Loucy (cell line): ENCODE measurements around the gene SPZ1.

Experiments used
- H2AFZ ChIP-seq: fragments of 200-600 bp; sonication (generic); 2 replicates; pipeline ENCODE4 v1.6.0; 2016; ENCODE audit warnings: antibody characterized with exemption, mild to moderate bottlenecking, low read length, moderate library complexity
- H3F3A ChIP-seq: fragments of 200-600 bp; 2 replicates; pipeline ENCODE4 v1.6.0; 2016; ENCODE audit warnings: antibody characterized with exemption, low read depth, mild to moderate bottlenecking
- H3K27me3 ChIP-seq: fragments of 200-600 bp; sonication (generic); 2 replicates; pipeline ENCODE4 v1.6.1; 2014; ENCODE audit warnings: low read length, mild to moderate bottlenecking; ENCODE audit not compliant: insufficient read depth, poor library complexity, severe bottlenecking
- H3K36me3 ChIP-seq: fragments of 200-600 bp; sonication (generic); 2 replicates; pipeline ENCODE4 v1.6.1; 2016; ENCODE audit warnings: low read length; ENCODE audit not compliant: insufficient read depth
- H3K4me1 ChIP-seq: fragments of 200-600 bp; sonication (generic); 2 replicates; pipeline ENCODE4 v1.5.1; 2014; ENCODE audit warnings: low read length, mild to moderate bottlenecking; ENCODE audit not compliant: insufficient read depth, poor library complexity, severe bottlenecking
- H3K4me2 ChIP-seq: fragments of 200-600 bp; sonication (generic); 2 replicates; pipeline ENCODE4 v1.6.0; 2014; ENCODE audit warnings: antibody characterized with exemption, low read length, low read depth, mild to moderate bottlenecking; ENCODE audit not compliant: poor library complexity, severe bottlenecking
- H3K4me3 ChIP-seq: fragments of 200-600 bp; sonication (generic); 2 replicates; pipeline ENCODE4 v1.5.1; 2014; ENCODE audit warnings: low read length, mild to moderate bottlenecking, mixed read lengths; ENCODE audit not compliant: poor library complexity, severe bottlenecking
- H3K79me2 ChIP-seq: fragments of 200-600 bp; sonication (generic); 2 replicates; pipeline ENCODE4 v1.6.1; 2014; ENCODE audit warnings: low read length; ENCODE audit not compliant: insufficient read depth
- H3K9ac ChIP-seq: fragments of 200-600 bp; sonication (generic); 2 replicates; pipeline ENCODE4 v1.6.0; 2014; ENCODE audit warnings: mild to moderate bottlenecking, low read depth, low read length, moderate library complexity; ENCODE audit not compliant: poor library complexity, severe bottlenecking
- H3K9me2 ChIP-seq: fragments of 200-600 bp; sonication (generic); replicated peaks from 2 replicates; pipeline ENCODE4 v1.6.1; 2016; ENCODE audit warnings: low read depth, low read length, mixed read lengths
- H3K9me3 ChIP-seq: fragments of 200-600 bp; sonication (generic); 2 replicates; pipeline ENCODE4 v1.6.1; 2014; ENCODE audit warnings: mild to moderate bottlenecking, antibody characterized with exemption, low read length, low read depth; ENCODE audit not compliant: insufficient read depth
- H4K20me1 ChIP-seq: fragments of 200-600 bp; sonication (generic); 2 replicates; pipeline ENCODE4 v1.6.0; 2014; ENCODE audit warnings: antibody characterized with exemption, low read length, mild to moderate bottlenecking; ENCODE audit not compliant: insufficient read depth, poor library complexity, severe bottlenecking
- EZH2phosphoT487 ChIP-seq: fragments of 200-600 bp; IDR thresholded peaks from 2 replicates; pipeline ENCODE4 v1.6.1; 2018; ENCODE audit warnings: antibody characterized with exemption, mild to moderate bottlenecking, moderate library complexity, borderline replicate concordance
- TF ChIP-seq, protein P1 (sequence below): fragments of 200-600 bp; sonication (generic); conservative IDR thresholded peaks from 2 replicates; pipeline ENCODE4 v1.5.1; 2014; ENCODE audit warnings: mild to moderate bottlenecking, antibody characterized with exemption, low read length

The SPZ1 gene

GRCh38 chr5:80370390-80370789 is 50.6 kb downstream of the SPZ1 start:
- no peaks in the 10 kb centered on the region for H3K9me3 ChIP-seq
- H3K4me1 ChIP-seq: no peaks in the 10 kb centered on the region
- no peaks in the 10 kb centered on the region for H3K79me2 ChIP-seq
- peak overlapping the region; percentile 28; the same call in 1 of the 2 replicates for H2AFZ ChIP-seq
- H4K20me1 ChIP-seq: no peaks in the 10 kb centered on the region
- H3K4me2 ChIP-seq: no peak overlapping the region
- H3K27me3 ChIP-seq: no peaks in the 10 kb centered on the region
- H3K9ac ChIP-seq: no peak overlapping the region
- no peak overlapping the region for H3K4me3 ChIP-seq
- TF ChIP-seq, protein P1, sequence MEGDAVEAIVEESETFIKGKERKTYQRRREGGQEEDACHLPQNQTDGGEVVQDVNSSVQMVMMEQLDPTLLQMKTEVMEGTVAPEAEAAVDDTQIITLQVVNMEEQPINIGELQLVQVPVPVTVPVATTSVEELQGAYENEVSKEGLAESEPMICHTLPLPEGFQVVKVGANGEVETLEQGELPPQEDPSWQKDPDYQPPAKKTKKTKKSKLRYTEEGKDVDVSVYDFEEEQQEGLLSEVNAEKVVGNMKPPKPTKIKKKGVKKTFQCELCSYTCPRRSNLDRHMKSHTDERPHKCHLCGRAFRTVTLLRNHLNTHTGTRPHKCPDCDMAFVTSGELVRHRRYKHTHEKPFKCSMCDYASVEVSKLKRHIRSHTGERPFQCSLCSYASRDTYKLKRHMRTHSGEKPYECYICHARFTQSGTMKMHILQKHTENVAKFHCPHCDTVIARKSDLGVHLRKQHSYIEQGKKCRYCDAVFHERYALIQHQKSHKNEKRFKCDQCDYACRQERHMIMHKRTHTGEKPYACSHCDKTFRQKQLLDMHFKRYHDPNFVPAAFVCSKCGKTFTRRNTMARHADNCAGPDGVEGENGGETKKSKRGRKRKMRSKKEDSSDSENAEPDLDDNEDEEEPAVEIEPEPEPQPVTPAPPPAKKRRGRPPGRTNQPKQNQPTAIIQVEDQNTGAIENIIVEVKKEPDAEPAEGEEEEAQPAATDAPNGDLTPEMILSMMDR: no peak
- TF ChIP-seq EZH2phosphoT487: no peak
- H3F3A ChIP-seq: no peaks in the 10 kb centered on the region
- H3K9me2 ChIP-seq: no peaks in the 10 kb centered on the region
- no peaks in the 10 kb centered on the region for H3K36me3 ChIP-seq
